Measurements from ENCODE around the gene THSD4.

DNA sequence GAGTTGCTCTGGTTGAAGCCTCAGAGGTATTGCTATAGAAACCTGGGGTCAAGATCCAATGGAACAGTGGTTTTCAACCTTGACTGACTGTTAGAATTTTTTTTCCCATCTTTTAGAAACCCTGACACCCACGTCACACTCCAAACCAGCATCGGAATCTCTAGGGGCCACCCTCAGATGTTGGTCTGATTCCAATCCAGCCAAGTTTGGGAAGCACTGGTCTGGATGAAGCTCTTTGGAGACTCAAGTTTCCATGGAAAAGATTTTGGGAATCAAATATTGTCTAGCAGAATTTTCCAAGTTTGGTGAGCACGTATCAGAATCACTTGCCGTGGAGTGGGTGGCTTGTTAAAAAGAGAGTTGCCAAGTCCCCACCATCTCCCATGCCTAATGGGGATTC lies 103.8 kb downstream of the THSD4 start:
- TF ChIP-seq YY1 (IDR thresholded peaks at IDR 0.05; ENCODE audit: insufficient read depth, insufficient read length) = no peak
- no peak for TF ChIP-seq ZNF274 (IDR thresholded peaks at IDR 0.05; ENCODE audit: low read depth, low read length)

All from NT2/D1 (cell line).